ENCODE data around the gene VWA8. TPM values are rescaled to one million over a fixed set of nuclear protein-coding genes. Genes with fewer than 3 reads are reported as not detected.

Gene VWA8
- total and polyA plus RNA-seq, 10 donors: 2.7 to 33.6 (median 18.3) TPM

GRCh38 chr13:41969072-41969471 is 8.2 kb upstream of the VWA8 start:
- Histone ChIP-seq H3K4me1 (no peaks in the 10 kb centered on the region), H3K27ac (no peak overlapping the region), H3K4me3 (no peak overlapping the region), H3K9me3 (no peaks in the 10 kb centered on the region), H3K36me3 (no peaks in the 10 kb centered on the region), H3K27me3 (replicated peaks in 1 of 7) (no peaks in the 10 kb centered on the region)
- 82 to 95% (median 90%) methylated on average over 4 of the region's 4 CpGs for WGBS, 5 donors
- intact Hi-C loops (cut with DNase I; ENCODE audit: low total_unique reads): no loop called here
- no peak for DNase-seq
- no peak for TF ChIP-seq CTCF (IDR thresholded peaks at IDR 0.05 in 8 of 11, conservative IDR thresholded peaks at IDR 0.05 in 3 of 11)
- no peak for TF ChIP-seq POLR2AphosphoS5 (IDR thresholded peaks at IDR 0.05)
- no peak for TF ChIP-seq POLR2A (IDR thresholded peaks at IDR 0.05)

DNA sequence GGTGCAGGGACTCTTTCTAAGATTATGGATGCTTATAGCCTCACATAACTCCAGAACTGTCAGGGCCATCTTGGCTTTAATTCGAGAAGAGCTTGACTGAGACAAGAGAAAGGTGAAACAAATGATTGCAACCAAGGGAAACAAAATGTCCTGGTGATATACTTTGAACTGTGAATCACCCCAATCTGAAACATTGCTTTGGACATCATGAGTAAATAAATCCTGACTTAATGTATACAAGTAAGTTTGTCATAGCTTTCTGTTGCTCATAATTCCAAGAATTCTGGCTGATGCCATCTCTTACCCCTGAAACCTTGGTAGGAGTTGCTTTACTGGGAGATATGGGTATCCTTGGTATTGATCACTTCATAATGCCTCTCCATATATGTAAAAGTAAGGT is 5.8 kb upstream of the VWA8 start:
- intact Hi-C loops (cut with DNase I; ENCODE audit: low total_unique reads): no loop called here
- H3K36me3 ChIP-seq: no peaks in the 10 kb centered on the region
- no peaks in the 10 kb centered on the region for H3K9me3 ChIP-seq
- WGBS, 5 donors: 81 to 97% (median 86%) methylated on average over 1 of the region's 1 CpG
- TF ChIP-seq POLR2A (IDR thresholded peaks at IDR 0.05): no peak
- TF ChIP-seq CTCF (IDR thresholded peaks at IDR 0.05 in 8 of 11, conservative IDR thresholded peaks at IDR 0.05 in 3 of 11): no peak
- no peak for TF ChIP-seq POLR2AphosphoS5 (IDR thresholded peaks at IDR 0.05)
- DNase-seq: no peak
- H3K27ac ChIP-seq: no peak overlapping the region
- no peak overlapping the region for H3K4me3 ChIP-seq
- no peaks in the 10 kb centered on the region for H3K27me3 ChIP-seq (replicated peaks in 1 of 7)
- peaks cover 0 to 4% (median 2%) of the 10 kb centered on the region in 6 donors for H3K4me1 ChIP-seq

DNA sequence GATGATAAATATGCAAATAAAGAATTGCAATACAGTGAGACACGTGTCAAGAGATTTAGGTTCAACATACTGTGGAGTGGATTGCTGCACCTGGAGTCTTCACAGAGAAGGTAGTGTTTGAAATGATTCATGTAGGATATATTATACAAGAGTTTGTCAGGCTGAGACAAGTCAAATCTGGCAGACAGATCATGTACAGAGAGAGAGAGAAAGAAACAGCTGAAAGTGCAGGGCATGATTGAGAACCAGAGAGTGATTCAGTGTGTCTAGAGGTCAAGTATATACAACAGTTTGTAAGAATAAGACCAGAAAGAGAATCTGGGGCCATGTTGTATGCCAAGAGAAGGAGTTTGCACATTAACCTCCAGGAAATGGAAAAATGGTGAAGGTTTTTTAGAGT is 2.1 kb upstream of the VWA8 start:
- H3K4me3 ChIP-seq: no peak overlapping the region

DNA sequence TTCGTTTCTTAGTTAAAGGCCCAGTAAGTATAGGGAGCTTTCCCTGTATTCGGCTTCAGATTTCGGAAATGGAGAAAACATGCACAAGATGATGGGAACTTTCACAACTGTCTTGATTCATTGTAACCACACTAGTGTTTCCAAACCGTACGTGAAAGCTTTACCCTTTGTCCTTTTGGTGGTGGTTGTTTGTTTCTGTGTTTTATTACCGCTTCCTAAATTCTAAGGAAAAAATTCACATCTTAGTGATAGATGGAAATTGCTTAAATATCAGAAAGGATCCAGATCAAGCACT is 504 bp upstream of the VWA8 start:
- no peak for TF ChIP-seq POLR2A (IDR thresholded peaks at IDR 0.05)
- no peak for TF ChIP-seq POLR2AphosphoS5 (IDR thresholded peaks at IDR 0.05)
- TF ChIP-seq CTCF (IDR thresholded peaks at IDR 0.05 in 8 of 11, conservative IDR thresholded peaks at IDR 0.05 in 3 of 11): no peak
- no peaks in the 10 kb centered on the region for H3K27me3 ChIP-seq (replicated peaks in 1 of 7)
- peak overlapping the region; percentile 89 to 97 (median 95) for H3K4me3 ChIP-seq
- no peaks in the 10 kb centered on the region for H3K9me3 ChIP-seq
- no peaks in the 10 kb centered on the region for H3K36me3 ChIP-seq
- DNase-seq: no peak
- peaks cover 4 to 38% (median 29%) of the 10 kb centered on the region in 6 donors for H3K4me1 ChIP-seq
- intact Hi-C loops (cut with DNase I; ENCODE audit: low total_unique reads): no loop called here
- 34 to 51% (median 39%) methylated on average over 6 of the region's 6 CpGs for WGBS, 5 donors
- H3K27ac ChIP-seq: peak overlapping the region; percentile 49 to 88 (median 80)

More for the DNA sequence above, 2.1 kb upstream of the VWA8 start:
- intact Hi-C loops (cut with DNase I; ENCODE audit: low total_unique reads): no loop called here
- TF ChIP-seq POLR2AphosphoS5 (IDR thresholded peaks at IDR 0.05) (no peak), CTCF (IDR thresholded peaks at IDR 0.05 in 8 of 11, conservative IDR thresholded peaks at IDR 0.05 in 3 of 11) (no peak), POLR2A (IDR thresholded peaks at IDR 0.05) (no peak)
- Histone ChIP-seq H3K4me1 (peaks cover 4 to 35% (median 28%) of the 10 kb centered on the region in 6 donors), H3K36me3 (no peaks in the 10 kb centered on the region), H3K9me3 (no peaks in the 10 kb centered on the region), H3K27ac (no peak overlapping the region), H3K27me3 (replicated peaks in 1 of 7) (no peaks in the 10 kb centered on the region)
- 81 to 92% (median 89%) methylated on average over 1 of the region's 1 CpG for WGBS, 5 donors
- DNase-seq: no peak
